B cell (primary cell): ENCODE measurements around the gene TBXAS1. TPM values are rescaled to one million over a fixed set of nuclear protein-coding genes. Genes with fewer than 3 reads are reported as not detected.

Experiments
- ATAC-seq: fragments of 200-7000 bp; cut with Tn5 transposase; one replicate; pipeline ENCODE4 v1.10.0; 2021; ENCODE audit warnings: low read depth, mild to moderate bottlenecking, moderate number of reproducible peaks, moderate library complexity
- CTCF ChIA-PET: fragments of 350-600 bp; sonication (Branson Sonifier 250); formaldehyde crosslinking; loops from one replicate; lab custom pipeline; 2021; ENCODE audit warnings: antibody characterized with exemption, inconsistent platforms; lab: Charles Lee
- POLR2A ChIA-PET: fragments of 350-600 bp; sonication (Branson Sonifier 250); formaldehyde crosslinking; loops from one replicate; lab custom pipeline; 2021; ENCODE audit warnings: antibody characterized with exemption; lab: Charles Lee
- DNase-seq: peaks from one replicate; pipeline ENCODE4 v3.0.0; 2013
- H2AFZ ChIP-seq: 2 replicates; pipeline ENCODE4 v1.6.1; 2012; ENCODE audit warnings: mild to moderate bottlenecking, low read depth, low read length; ENCODE audit not compliant: insufficient read depth, poor library complexity, severe bottlenecking
- H3K27ac ChIP-seq, 2 donors: 1 replicate in 1 of 2; 2 replicates in 1 of 2; pipeline ENCODE4 v1.5.1; 2012 to 2013; ENCODE audit warnings: low read length in 2 of 2, mild to moderate bottlenecking in 2 of 2, moderate library complexity in 1 of 2
- H3K27me3 ChIP-seq, 4 experiments: fragments of 200-600 bp in 1 of 4; sonication (generic) in 1 of 4; replicated peaks in 1 of 4; 1 replicate in 2 of 4; 2 replicates in 2 of 4; pipeline versions ENCODE4 v1.6.1 to v1.7.0; 2013 to 2016; ENCODE audit warnings: low read length in 3 of 4, mild to moderate bottlenecking in 2 of 4, mixed read lengths in 1 of 4, moderate library complexity in 1 of 4; ENCODE audit not compliant: insufficient read depth in 4 of 4, control insufficient read depth in 3 of 4; ENCODE audit errors: control extremely low read depth in 1 of 4
- H3K36me3 ChIP-seq, 2 experiments: replicated peaks in 1 of 2; 1 replicate in 1 of 2; 2 replicates in 1 of 2; pipeline versions ENCODE4 v1.6.1 to v1.7.1; 2013; ENCODE audit warnings: low read length in 1 of 2; ENCODE audit not compliant: insufficient read depth in 2 of 2, control insufficient read depth in 1 of 2; ENCODE audit errors: control extremely low read depth in 1 of 2, extremely low read depth in 1 of 2
- H3K4me1 ChIP-seq, 2 donors: fragments of 200-600 bp in 1 of 2; sonication (generic) in 1 of 2; 1 replicate in 1 of 2; 2 replicates in 1 of 2; pipeline versions ENCODE4 v1.5.1 to v1.6.1; 2013 to 2017; ENCODE audit warnings: low read length in 2 of 2; ENCODE audit not compliant: control insufficient read depth in 2 of 2, insufficient read depth in 2 of 2
- H3K4me2 ChIP-seq: replicated peaks from 2 replicates; pipeline ENCODE3; 2012; ENCODE audit warnings: mild to moderate bottlenecking, low read depth, low read length; ENCODE audit not compliant: poor library complexity, severe bottlenecking
- H3K4me3 ChIP-seq, 5 experiments: fragments of 200-600 bp in 1 of 5; sonication (generic) in 1 of 5; 1 replicate in 3 of 5; 2 replicates in 2 of 5; pipeline versions ENCODE4 v1.5.1 to v1.7.0; 2011 to 2016; ENCODE audit warnings: low read length in 4 of 5, mild to moderate bottlenecking in 4 of 5, low read depth in 2 of 5, control low read depth in 1 of 5, moderate library complexity in 1 of 5; ENCODE audit not compliant: insufficient read depth in 1 of 5; ENCODE audit errors: control extremely low read depth in 1 of 5, extremely low read depth in 1 of 5
- H3K79me2 ChIP-seq: fragments of 200-600 bp; sonication (generic); one replicate; pipeline ENCODE4 v1.6.0; 2016; ENCODE audit warnings: low read length; ENCODE audit not compliant: control insufficient read depth, insufficient read depth
- H3K9ac ChIP-seq: fragments of 200-600 bp; sonication (generic); 2 replicates; pipeline ENCODE4 v1.6.1; 2017; ENCODE audit warnings: mild to moderate bottlenecking, low read length, moderate library complexity
- H3K9me3 ChIP-seq, 3 donors: one replicate each; pipeline versions ENCODE4 v1.6.1 to v1.7.1; 2013; ENCODE audit warnings: low read length in 2 of 3; ENCODE audit not compliant: control insufficient read depth in 2 of 3, insufficient read depth in 1 of 3; ENCODE audit errors: control extremely low read depth in 1 of 3
- H4K20me1 ChIP-seq: 2 replicates; pipeline ENCODE4 v1.6.0; 2012; ENCODE audit warnings: mild to moderate bottlenecking, low read length; ENCODE audit not compliant: insufficient read depth, control insufficient read depth, poor library complexity, severe bottlenecking
- H3K27ac Mint-ChIP-seq: one replicate; pipeline ENCODE4 v1.8.0; 2021; ENCODE audit warnings: mixed read lengths
- H3K27me3 Mint-ChIP-seq: one replicate; pipeline ENCODE4 v1.8.0; 2021; ENCODE audit warnings: mixed read lengths
- H3K4me1 Mint-ChIP-seq: one replicate; pipeline ENCODE4 v1.8.0; 2021; ENCODE audit warnings: mixed read lengths
- H3K4me3 Mint-ChIP-seq: one replicate; pipeline ENCODE4 v1.8.0; 2021; ENCODE audit warnings: mixed read lengths
- H3K9me3 Mint-ChIP-seq: one replicate; pipeline ENCODE4 v1.8.0; 2022; ENCODE audit warnings: mixed read lengths; ENCODE audit not compliant: insufficient read depth
- CTCF ChIP-seq: fragments of 200-600 bp; IDR thresholded peaks from one replicate; pipeline ENCODE4 v1.8.0; 2022; ENCODE audit warnings: antibody characterized with exemption, mild to moderate bottlenecking
- EZH2 ChIP-seq: IDR thresholded peaks from 2 replicates; pipeline ENCODE4 v1.6.1; 2012; ENCODE audit warnings: borderline replicate concordance, low read depth, mild to moderate bottlenecking, moderate library complexity, low read length; ENCODE audit not compliant: insufficient read depth, poor library complexity, severe bottlenecking
- intact Hi-C: fragments of 100-400 bp; cut with micrococcal nuclease; formaldehyde crosslinking; loops from one replicate; pipeline ENCODE4 v1.10.0; 2022
- polyA plus RNA-seq: library from polyadenylated mRNA; depleted of rRNA; stranded (reverse); fragments of >200 nt; gene quantifications from 2 replicates; pipeline ENCODE4 v1.2.3, GENCODE V29; 2012
- total RNA-seq, 2 donors: library from RNA; stranded (reverse); fragments of 120-200 nt in 1 of 2; gene quantifications; 1 replicate in 1 of 2; 2 replicates in 1 of 2; pipeline versions ENCODE4 v1.2.3 to v1.2.4, GENCODE V29; 2013 to 2022

TBXAS1 gene
- total and polyA plus RNA-seq, 2 donors (not counting 1 experiment from before 2014, with no cell fraction given) = 8.1 to 21.0 TPM

- no peaks in the 10 kb centered on the region for H3K27me3 ChIP-seq
- H3K27ac ChIP-seq = no peak overlapping the region
- H3K4me3 Mint-ChIP-seq = no peak overlapping the region
- POLR2A ChIA-PET = no interaction called here
- H3K9me3 ChIP-seq = peaks cover 0 to 9% (median 0%) of the 10 kb centered on the region in 3 donors
- no peak overlapping the region for H3K4me3 ChIP-seq
- H4K20me1 ChIP-seq = no peaks in the 10 kb centered on the region
- peaks cover 31% of the 10 kb centered on the region for H3K4me1 Mint-ChIP-seq
- TF ChIP-seq EZH2 = no peak
- TF ChIP-seq CTCF = no peak
- no peak overlapping the region for H3K27ac Mint-ChIP-seq
- peaks cover 3 to 19% of the 10 kb centered on the region in 2 donors for H3K4me1 ChIP-seq
- H3K4me2 ChIP-seq = no peak overlapping the region
- H3K79me2 ChIP-seq = no peaks in the 10 kb centered on the region
- no peak overlapping the region for H2AFZ ChIP-seq
- no peak for ATAC-seq
- H3K27me3 Mint-ChIP-seq = no peaks in the 10 kb centered on the region
- no peaks in the 10 kb centered on the region for H3K36me3 ChIP-seq
- no peak for DNase-seq
- no peak overlapping the region for H3K9ac ChIP-seq
- H3K9me3 Mint-ChIP-seq = peaks cover 3% of the 10 kb centered on the region
- intact Hi-C loops = loop anchor here (5.0 kb wide), 1 partner anchor 80 kb away; the partner anchor contains the start of gene TBXAS1
- CTCF ChIA-PET = no interaction called here
These were observed 77.8 kb downstream of the TBXAS1 start for GRCh38 chr7:139906879-139907278.

- Histone ChIP-seq H3K36me3 (no peaks in the 10 kb centered on the region), H3K4me1 (peaks cover 0 to 15% of the 10 kb centered on the region in 2 donors), H2AFZ (no peak overlapping the region), H3K79me2 (no peaks in the 10 kb centered on the region), H3K4me2 (no peak overlapping the region), H3K27me3 (no peaks in the 10 kb centered on the region), H3K9ac (no peak overlapping the region), H3K27ac (no peak overlapping the region), H3K9me3 (no peaks in the 10 kb centered on the region), H4K20me1 (no peaks in the 10 kb centered on the region), H3K4me3 (no peak overlapping the region)
- ChIA-PET CTCF (interaction anchor here (0.6 kb wide), 1 partner anchor 35 kb away, joined by 3 read pairs; no protein-coding TSS in a partner anchor), POLR2A (no interaction called here)
- ATAC-seq (no peak), DNase-seq (no peak)
- H3K4me3 Mint-ChIP-seq = no peak overlapping the region
- peaks cover 25% of the 10 kb centered on the region for H3K4me1 Mint-ChIP-seq
- no peaks in the 10 kb centered on the region for H3K9me3 Mint-ChIP-seq
- H3K27me3 Mint-ChIP-seq = no peaks in the 10 kb centered on the region
- TF ChIP-seq EZH2 = no peak
- TF ChIP-seq CTCF = no peak
- H3K27ac Mint-ChIP-seq = no peak overlapping the region
- intact Hi-C loops = loop anchor here (5.0 kb wide), 1 partner anchor 81 kb away; the partner anchor contains the start of gene TBXAS1
These were observed 79.7 kb downstream of the TBXAS1 start for GRCh38 chr7:139908792-139909191.
